Chondrocyte (in vitro differentiated cells): ENCODE data around the gene PTPRJ. TPM values are rescaled to one million over a fixed set of nuclear protein-coding genes. Genes with fewer than 3 reads are reported as not detected.

Experiments
- DNase-seq: peaks from one replicate; pipeline ENCODE4 v3.0.0; 2021; ENCODE audit warnings: mixed read lengths, low spot score
- H3K27ac Mint-ChIP-seq: one replicate; pipeline ENCODE4 v1.8.0; 2021; ENCODE audit warnings: mild to moderate bottlenecking, moderate library complexity, mixed read lengths; ENCODE audit not compliant: unreplicated experiment
- H3K27me3 Mint-ChIP-seq: 2 replicates; pipeline ENCODE4 v1.8.0; 2021; ENCODE audit warnings: low read depth, mixed read lengths
- H3K36me3 Mint-ChIP-seq: 2 replicates; pipeline ENCODE4 v1.8.0; 2021; ENCODE audit warnings: low read depth, mixed read lengths
- H3K4me1 Mint-ChIP-seq: 2 replicates; pipeline ENCODE4 v1.8.0; 2021; ENCODE audit warnings: low read depth, mild to moderate bottlenecking, mixed read lengths
- H3K4me3 Mint-ChIP-seq: one replicate; pipeline ENCODE4 v1.8.0; 2021; ENCODE audit warnings: mild to moderate bottlenecking, moderate library complexity, mixed read lengths; ENCODE audit not compliant: unreplicated experiment
- H3K9me3 Mint-ChIP-seq: 2 replicates; pipeline ENCODE4 v1.8.0; 2021; ENCODE audit warnings: low read depth, mixed read lengths
- total RNA-seq: library from RNA; stranded (reverse); gene quantifications from 3 replicates; pipeline ENCODE4 v1.2.1, GENCODE V29; 2021
- TF ChIP-seq, protein P1 (sequence below): fragments of 200-600 bp; sonication (generic); IDR thresholded peaks from 2 replicates; pipeline ENCODE4 v1.5.0; 2021; ENCODE audit warnings: antibody characterized with exemption, mild to moderate bottlenecking, moderate library complexity

PTPRJ gene
- total RNA-seq, 1 donor from 2014 or later: 18.1 TPM

DNA sequence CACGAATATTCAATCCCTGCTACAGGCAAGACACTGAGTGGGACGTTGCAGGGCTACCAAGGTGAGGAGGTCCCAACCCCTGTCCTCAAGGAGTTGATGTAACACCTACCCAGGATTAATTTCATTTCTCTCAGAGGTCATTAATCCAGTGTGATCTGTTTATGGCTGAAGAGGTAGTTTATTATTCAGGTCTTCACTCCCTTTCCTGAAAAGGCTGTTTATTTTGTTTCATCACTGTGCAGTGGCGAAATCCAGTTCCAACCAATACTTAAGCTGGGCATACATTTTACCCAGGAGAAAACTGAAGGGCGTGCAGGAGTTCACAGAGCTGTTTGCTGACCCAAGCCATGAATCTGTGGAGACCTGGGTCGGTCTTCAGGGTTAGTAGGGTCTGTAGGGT lies 2.7 kb upstream of the PTPRJ start:
- TF ChIP-seq, protein P1, sequence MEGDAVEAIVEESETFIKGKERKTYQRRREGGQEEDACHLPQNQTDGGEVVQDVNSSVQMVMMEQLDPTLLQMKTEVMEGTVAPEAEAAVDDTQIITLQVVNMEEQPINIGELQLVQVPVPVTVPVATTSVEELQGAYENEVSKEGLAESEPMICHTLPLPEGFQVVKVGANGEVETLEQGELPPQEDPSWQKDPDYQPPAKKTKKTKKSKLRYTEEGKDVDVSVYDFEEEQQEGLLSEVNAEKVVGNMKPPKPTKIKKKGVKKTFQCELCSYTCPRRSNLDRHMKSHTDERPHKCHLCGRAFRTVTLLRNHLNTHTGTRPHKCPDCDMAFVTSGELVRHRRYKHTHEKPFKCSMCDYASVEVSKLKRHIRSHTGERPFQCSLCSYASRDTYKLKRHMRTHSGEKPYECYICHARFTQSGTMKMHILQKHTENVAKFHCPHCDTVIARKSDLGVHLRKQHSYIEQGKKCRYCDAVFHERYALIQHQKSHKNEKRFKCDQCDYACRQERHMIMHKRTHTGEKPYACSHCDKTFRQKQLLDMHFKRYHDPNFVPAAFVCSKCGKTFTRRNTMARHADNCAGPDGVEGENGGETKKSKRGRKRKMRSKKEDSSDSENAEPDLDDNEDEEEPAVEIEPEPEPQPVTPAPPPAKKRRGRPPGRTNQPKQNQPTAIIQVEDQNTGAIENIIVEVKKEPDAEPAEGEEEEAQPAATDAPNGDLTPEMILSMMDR: no peak
- H3K9me3 Mint-ChIP-seq: no peaks in the 10 kb centered on the region
- no peak overlapping the region for H3K27ac Mint-ChIP-seq
- H3K4me1 Mint-ChIP-seq: peaks cover 28% of the 10 kb centered on the region
- no peak for DNase-seq
- no peaks in the 10 kb centered on the region for H3K27me3 Mint-ChIP-seq
- H3K36me3 Mint-ChIP-seq: no peaks in the 10 kb centered on the region
- H3K4me3 Mint-ChIP-seq: no peak overlapping the region

DNA sequence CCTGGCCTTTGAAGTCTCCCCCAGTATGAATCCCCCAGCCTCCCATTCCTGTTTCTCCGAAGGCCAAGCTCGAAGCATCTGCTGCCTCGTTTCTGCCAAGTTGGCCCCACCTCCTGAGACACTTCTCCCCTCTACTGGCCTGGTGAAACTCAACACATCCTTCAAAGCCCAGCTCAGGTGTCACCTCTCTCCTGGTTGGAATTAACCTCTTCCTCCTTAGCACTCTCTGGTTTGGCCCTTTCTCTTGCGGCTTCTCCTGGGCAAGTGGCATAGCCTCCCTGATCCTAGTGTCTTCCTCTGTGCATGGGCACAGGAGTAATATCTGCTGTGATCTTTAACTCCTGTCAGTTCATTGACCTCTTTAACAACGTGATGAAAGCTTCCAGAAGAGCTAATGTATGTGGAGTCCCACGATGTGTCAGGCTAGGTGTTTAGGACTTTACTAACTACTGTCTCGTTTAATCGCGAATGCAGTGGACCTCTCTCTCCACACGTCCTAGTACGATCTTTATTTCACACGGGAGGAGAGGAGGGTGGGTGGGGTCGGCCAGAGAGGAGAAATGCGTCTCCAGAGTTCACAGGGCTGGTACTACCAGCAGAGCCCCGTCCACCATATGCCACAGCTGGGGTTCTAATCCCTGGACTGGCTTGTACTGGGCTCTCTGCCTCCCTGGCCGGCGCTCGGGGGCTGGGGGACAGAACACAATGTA lies 826 bp upstream of the PTPRJ start:
- H3K27me3 Mint-ChIP-seq: no peaks in the 10 kb centered on the region

DNA sequence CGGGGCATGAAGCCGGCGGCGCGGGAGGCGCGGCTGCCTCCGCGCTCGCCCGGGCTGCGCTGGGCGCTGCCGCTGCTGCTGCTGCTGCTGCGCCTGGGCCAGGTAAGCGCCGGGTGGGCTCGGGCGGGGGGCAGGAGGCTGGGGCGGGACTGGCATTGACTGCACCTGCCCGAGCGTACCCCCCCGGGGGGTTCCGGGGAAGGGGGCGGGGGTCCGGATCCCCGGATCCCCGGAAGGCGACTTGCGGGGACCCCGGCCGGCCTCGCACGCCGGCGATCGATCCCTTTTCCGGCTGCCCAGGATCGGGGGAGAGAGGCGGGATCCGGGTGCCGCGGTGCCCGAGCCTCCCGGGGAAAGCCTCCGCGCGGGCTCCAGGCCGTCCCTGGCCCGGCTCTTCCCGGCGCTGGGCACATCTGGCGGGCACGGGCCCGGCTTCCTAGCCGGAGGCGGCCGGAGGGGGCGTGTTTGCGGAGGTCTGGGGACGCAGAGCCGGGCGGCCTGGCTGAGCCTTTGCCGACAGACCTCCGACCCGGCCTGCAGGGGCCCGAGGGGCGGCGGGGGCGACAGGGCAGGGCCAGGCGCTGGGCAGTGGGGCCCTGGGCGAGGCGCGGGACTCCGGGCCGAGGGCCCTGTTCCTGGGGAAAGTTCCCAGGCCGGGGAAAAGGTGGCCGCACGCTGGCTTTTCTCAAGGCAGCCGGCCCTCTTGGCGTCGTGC lies 705 bp downstream of the PTPRJ start:
- Mint-ChIP-seq H3K27ac (no peak overlapping the region), H3K4me3 (peak overlapping the region; percentile 79), H3K27me3 (no peaks in the 10 kb centered on the region), H3K9me3 (no peaks in the 10 kb centered on the region), H3K36me3 (no peaks in the 10 kb centered on the region), H3K4me1 (peaks cover 26% of the 10 kb centered on the region)
- no peak for DNase-seq
- TF ChIP-seq, protein P1: peak; percentile 61

More for the DNA sequence above, 826 bp upstream of the PTPRJ start:
- peak overlapping the region; percentile 1 for H3K4me3 Mint-ChIP-seq
- TF ChIP-seq, protein P1: no peak
- no peak overlapping the region for H3K27ac Mint-ChIP-seq
- H3K4me1 Mint-ChIP-seq: peaks cover 30% of the 10 kb centered on the region
- no peak for DNase-seq
- H3K36me3 Mint-ChIP-seq: no peaks in the 10 kb centered on the region
- H3K9me3 Mint-ChIP-seq: no peaks in the 10 kb centered on the region

DNA sequence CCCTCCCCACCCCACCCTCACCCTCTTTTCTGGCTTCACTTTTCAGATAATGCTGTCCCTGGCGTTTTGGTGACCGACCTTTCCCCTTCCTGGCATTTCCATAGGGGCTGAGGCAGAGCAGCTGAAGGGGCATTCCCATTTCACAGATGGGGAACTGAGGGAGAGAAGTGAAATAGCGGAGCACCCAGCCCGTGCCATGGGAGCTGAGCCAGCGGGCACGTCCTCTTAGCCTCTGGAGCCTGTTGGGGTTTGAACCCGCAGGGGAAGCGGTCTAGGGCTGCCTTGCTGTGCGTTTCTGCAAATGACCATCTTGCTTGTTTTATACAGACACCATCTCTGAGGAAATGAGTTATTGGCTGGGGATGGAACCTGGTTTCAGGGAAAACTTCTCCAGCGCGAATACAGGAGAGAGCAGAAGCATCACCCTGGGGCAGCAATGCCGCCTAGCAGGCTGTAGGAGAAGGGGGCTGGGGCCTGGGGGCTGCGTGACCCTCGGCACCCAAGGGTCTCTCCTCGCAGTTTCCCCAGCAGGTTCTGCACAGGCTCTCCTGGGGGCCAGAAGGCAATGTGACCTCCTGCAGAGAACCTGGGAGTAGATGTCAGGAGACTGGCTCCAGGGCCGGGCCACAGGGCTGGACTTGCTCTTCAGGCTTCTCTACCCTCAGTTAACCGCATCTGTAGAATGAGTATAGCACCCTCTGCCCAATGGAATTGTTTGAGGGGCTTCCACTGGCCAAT lies 1.5 kb downstream of the PTPRJ start:
- Mint-ChIP-seq H3K27ac (no peak overlapping the region), H3K4me1 (peaks cover 26% of the 10 kb centered on the region), H3K9me3 (no peaks in the 10 kb centered on the region), H3K36me3 (no peaks in the 10 kb centered on the region), H3K4me3 (peak overlapping the region; percentile 79), H3K27me3 (no peaks in the 10 kb centered on the region)
- TF ChIP-seq, protein P1: no peak
- no peak for DNase-seq

DNA sequence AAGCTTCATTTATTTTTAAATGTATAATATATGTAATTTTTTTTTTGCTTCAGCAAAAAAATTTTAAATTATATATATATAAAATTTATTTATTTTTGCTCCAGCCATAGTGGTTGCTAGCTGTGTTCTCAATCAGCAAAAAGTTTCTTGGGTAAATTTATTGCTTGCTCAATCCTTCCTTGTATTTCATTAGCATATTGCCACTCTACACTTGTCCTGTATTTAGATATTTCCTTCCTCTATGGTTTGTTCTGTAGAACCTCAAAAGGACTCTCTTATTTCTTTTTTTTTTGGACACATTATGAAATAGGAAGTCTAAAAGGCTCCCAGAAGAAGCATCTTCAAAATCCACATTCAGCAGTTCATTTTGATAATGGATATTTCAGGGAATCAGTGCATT lies 2.3 kb downstream of the PTPRJ start:
- Mint-ChIP-seq H3K27me3 (no peaks in the 10 kb centered on the region), H3K9me3 (no peaks in the 10 kb centered on the region), H3K4me1 (peaks cover 26% of the 10 kb centered on the region), H3K27ac (no peak overlapping the region), H3K4me3 (peak overlapping the region; percentile 28), H3K36me3 (no peaks in the 10 kb centered on the region)
- no peak for DNase-seq
- TF ChIP-seq, protein P1: no peak
